Osteocyte (in vitro differentiated cells): ENCODE results near the gene ACTG2. TPM values are rescaled to one million over a fixed set of nuclear protein-coding genes. Genes with fewer than 3 reads are reported as not detected.
"Not testable (repeated sequence)": the region's sequence is repeated elsewhere in the genome, so short reads cannot be mapped to it uniquely, and the experiment has no call there.

ENCODE experiments used
- DNase-seq: peaks from one replicate; pipeline ENCODE4 v3.0.0; 2021; ENCODE audit warnings: mixed read lengths; ENCODE audit not compliant: unreplicated experiment; ENCODE audit errors: extremely low spot score
- H3K27ac Mint-ChIP-seq: one replicate; pipeline ENCODE4 v1.8.0; 2021; ENCODE audit warnings: mild to moderate bottlenecking, mixed read lengths; ENCODE audit not compliant: unreplicated experiment
- H3K27me3 Mint-ChIP-seq: one replicate; pipeline ENCODE4 v1.8.0; 2021; ENCODE audit warnings: mixed read lengths; ENCODE audit not compliant: unreplicated experiment
- H3K36me3 Mint-ChIP-seq: one replicate; pipeline ENCODE4 v1.8.0; 2021; ENCODE audit warnings: mixed read lengths; ENCODE audit not compliant: unreplicated experiment
- H3K4me1 Mint-ChIP-seq: one replicate; pipeline ENCODE4 v1.8.0; 2021; ENCODE audit warnings: mixed read lengths; ENCODE audit not compliant: unreplicated experiment
- H3K4me3 Mint-ChIP-seq: one replicate; pipeline ENCODE4 v1.8.0; 2021; ENCODE audit warnings: mild to moderate bottlenecking, moderate library complexity, mixed read lengths; ENCODE audit not compliant: unreplicated experiment
- H3K9me3 Mint-ChIP-seq: one replicate; pipeline ENCODE4 v1.8.0; 2021; ENCODE audit warnings: mixed read lengths; ENCODE audit not compliant: unreplicated experiment
- total RNA-seq: library from RNA; stranded (reverse); gene quantifications from 2 replicates; pipeline ENCODE4 v1.2.1, GENCODE V29; 2021
- TF ChIP-seq, protein P1 (sequence below): fragments of 200-600 bp; sonication (generic); IDR thresholded peaks from 2 replicates; pipeline ENCODE4 v1.5.0; 2021; ENCODE audit warnings: antibody characterized with exemption, mild to moderate bottlenecking, moderate library complexity

Gene ACTG2
- total RNA-seq, 1 donor from 2014 or later = 191 TPM

DNA sequence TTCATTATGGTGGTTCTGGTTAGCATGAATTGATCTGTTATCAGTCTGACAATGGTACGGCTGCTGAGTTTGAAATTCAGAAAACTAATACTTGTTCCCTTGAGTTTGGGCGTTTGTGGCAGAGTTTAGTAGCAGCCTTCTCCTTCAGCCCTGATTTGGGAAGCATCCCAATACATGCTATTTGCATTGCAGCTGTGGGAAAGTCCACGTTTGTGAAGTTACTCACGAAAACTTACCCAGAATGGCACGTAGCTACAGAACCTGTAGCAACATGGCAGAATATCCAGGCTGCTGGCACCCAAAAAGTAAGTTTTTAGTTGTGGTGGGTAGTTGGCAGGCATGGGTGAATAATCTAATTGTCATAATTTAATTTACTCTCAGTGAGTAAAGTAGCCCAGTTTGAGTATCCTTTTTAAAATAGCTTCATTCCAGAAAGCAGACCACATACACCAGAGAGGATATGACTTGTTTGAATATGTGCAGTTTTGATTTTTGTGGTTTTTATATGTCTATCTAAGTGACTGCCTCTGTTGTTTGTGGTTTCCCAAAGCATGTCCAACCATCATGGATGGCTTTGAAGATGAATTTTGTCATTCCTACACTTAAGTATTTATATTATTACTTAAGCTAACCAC is 46.0 kb downstream of the ACTG2 start:
- Mint-ChIP-seq H3K4me3 (no peak overlapping the region), H3K27me3 (no peaks in the 10 kb centered on the region), H3K27ac (peak overlapping the region; percentile 20), H3K9me3 (no peaks in the 10 kb centered on the region), H3K36me3 (peaks cover 9% of the 10 kb centered on the region), H3K4me1 (peaks cover 23% of the 10 kb centered on the region)
- TF ChIP-seq, protein P1, sequence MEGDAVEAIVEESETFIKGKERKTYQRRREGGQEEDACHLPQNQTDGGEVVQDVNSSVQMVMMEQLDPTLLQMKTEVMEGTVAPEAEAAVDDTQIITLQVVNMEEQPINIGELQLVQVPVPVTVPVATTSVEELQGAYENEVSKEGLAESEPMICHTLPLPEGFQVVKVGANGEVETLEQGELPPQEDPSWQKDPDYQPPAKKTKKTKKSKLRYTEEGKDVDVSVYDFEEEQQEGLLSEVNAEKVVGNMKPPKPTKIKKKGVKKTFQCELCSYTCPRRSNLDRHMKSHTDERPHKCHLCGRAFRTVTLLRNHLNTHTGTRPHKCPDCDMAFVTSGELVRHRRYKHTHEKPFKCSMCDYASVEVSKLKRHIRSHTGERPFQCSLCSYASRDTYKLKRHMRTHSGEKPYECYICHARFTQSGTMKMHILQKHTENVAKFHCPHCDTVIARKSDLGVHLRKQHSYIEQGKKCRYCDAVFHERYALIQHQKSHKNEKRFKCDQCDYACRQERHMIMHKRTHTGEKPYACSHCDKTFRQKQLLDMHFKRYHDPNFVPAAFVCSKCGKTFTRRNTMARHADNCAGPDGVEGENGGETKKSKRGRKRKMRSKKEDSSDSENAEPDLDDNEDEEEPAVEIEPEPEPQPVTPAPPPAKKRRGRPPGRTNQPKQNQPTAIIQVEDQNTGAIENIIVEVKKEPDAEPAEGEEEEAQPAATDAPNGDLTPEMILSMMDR = no peak
- no peak for DNase-seq

DNA sequence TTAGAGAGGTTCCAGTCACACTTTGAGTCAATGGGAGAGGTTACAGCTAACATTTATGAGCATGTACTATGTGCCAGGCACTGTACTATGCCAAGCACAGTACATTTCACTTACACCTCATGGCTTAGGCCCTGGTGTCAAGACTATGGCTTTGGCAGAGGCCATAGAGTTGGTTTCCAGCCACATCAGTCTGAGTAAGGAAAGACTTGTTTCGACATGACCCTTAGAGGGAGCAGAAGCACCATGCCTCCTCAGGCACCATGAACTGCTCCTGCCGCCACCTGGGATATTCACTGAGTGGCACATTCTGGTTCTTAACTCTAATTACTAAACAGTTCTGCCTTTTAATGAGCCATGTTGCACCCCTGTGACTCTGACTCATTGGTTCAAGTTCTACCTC is 46.6 kb downstream of the ACTG2 start:
- H3K9me3 Mint-ChIP-seq = no peaks in the 10 kb centered on the region
- H3K27ac Mint-ChIP-seq = no peak overlapping the region
- peaks cover 11% of the 10 kb centered on the region for H3K36me3 Mint-ChIP-seq
- no peak overlapping the region for H3K4me3 Mint-ChIP-seq
- H3K4me1 Mint-ChIP-seq = peaks cover 23% of the 10 kb centered on the region
- H3K27me3 Mint-ChIP-seq = no peaks in the 10 kb centered on the region
- TF ChIP-seq, protein P1 = no peak
- DNase-seq = no peak

DNA sequence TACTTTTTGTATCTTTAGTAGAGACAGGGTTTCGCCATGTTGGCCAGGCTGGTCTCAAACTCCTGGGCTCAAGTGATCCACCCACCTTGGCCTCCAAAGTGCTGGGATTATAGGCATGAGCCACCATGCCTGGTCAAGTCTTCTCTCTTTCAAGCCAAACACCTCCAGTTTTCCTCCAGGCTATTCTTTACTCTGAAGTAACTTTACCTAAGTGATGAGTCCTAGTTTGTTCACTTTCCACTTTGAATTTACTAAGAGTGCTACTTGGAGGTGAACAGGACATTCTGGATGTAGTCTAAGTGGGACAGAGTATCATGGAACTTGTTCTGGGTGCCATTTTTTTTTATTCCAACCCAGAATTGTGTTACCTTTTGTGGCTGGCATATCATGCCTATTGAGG is 47.3 kb downstream of the ACTG2 start:
- not testable (repeated sequence) for DNase-seq, H3K27me3 Mint-ChIP-seq, H3K4me3 Mint-ChIP-seq, H3K9me3 Mint-ChIP-seq, H3K27ac Mint-ChIP-seq
- Mint-ChIP-seq H3K36me3 (peaks cover 16% of the 10 kb centered on the region), H3K4me1 (peaks cover 23% of the 10 kb centered on the region)

DNA sequence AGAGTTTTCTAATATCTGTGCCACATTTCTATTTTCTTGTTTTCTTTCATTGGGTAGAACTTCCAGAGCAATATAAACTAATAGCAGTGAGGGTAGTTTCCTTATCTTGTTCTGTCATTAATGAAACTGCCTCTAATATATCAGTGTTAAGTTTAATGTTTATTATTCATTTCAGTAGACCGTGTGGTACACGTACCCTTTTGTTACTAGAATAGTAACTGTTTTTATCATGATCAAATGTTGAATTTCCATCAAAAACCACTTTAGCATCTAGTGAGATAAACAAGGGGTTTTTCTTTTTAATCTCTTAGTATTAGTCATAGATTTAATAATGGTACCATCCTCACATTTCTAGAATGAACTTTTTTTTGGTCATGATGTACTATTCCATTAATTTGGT is 49.9 kb downstream of the ACTG2 start:
- Mint-ChIP-seq H3K36me3 (peaks cover 26% of the 10 kb centered on the region), H3K9me3 (no peaks in the 10 kb centered on the region), H3K4me1 (peaks cover 11% of the 10 kb centered on the region), H3K4me3 (no peak overlapping the region), H3K27me3 (no peaks in the 10 kb centered on the region), H3K27ac (no peak overlapping the region)
- no peak for DNase-seq
- TF ChIP-seq, protein P1 = no peak

GRCh38 chr2:73944714-73945113 is 51.9 kb downstream of the ACTG2 start:
- H3K4me1 Mint-ChIP-seq = no peaks in the 10 kb centered on the region
- DNase-seq = no peak
- no peaks in the 10 kb centered on the region for H3K27me3 Mint-ChIP-seq
- H3K27ac Mint-ChIP-seq = no peak overlapping the region
- peaks cover 32% of the 10 kb centered on the region for H3K36me3 Mint-ChIP-seq
- H3K9me3 Mint-ChIP-seq = no peaks in the 10 kb centered on the region
- H3K4me3 Mint-ChIP-seq = no peak overlapping the region
- TF ChIP-seq, protein P1 = no peak
